Measurements from ENCODE around the gene PCOLCE2.
A peak's percentile ranks its signal among the peaks of the same experiment; 100 is the strongest.

The PCOLCE2 gene

DNA sequence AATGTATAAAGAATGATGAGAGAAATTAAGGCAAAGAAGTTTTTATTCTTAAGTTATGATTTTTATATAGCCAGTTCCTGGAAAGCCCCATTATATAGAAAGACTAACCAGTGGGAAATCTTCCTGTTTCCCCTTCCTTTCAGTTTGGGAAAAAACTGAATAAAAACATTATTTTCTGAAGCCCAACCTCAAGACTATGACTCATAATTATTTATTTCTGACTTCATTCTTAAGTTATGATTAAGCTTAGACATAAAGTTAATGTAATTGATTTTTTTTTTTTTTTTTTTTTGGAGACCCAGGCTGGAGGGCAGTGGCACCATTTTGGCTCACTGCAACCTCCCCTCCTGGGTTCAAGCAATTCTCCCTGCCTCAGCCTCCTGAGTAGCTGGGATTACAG lies 109.3 kb downstream of the PCOLCE2 start:
- no peak overlapping the region for H3K4me3 ChIP-seq (ENCODE audit: low read depth, low read length)
- H3K27ac ChIP-seq = peak overlapping the region; percentile 4
- H3K27me3 ChIP-seq (replicated peaks) = no peaks in the 10 kb centered on the region
- no peak for DNase-seq
- in situ Hi-C loops (cut with HindIII; ENCODE audit: low pct_ligation_motif_present, low sequenced_read_pairs) = no loop called here
- TF ChIP-seq CTCF (IDR thresholded peaks at IDR 0.05; ENCODE audit: low read depth, low read length, missing control alignments) = no peak
- no peaks in the 10 kb centered on the region for H3K36me3 ChIP-seq (replicated peaks)

DNA sequence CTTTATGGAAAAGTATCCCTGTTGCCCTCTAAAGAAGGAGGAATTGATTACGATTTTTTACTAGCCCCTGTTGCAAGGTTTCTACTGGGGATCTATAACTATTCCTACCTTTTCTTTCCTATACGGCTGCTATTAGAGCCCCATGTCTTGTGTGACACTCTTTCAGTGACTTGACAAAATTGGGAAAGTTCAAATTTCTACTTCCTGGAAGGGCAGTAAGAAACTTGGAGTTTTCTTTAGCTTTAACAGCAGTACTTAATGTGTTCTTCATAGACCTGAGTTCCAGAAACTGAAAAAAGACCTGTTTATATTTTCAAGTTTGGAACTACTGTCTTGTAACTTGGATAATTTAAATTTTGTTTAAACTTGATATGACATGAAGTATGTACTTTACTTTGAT lies 110.3 kb downstream of the PCOLCE2 start:
- H3K27ac ChIP-seq = no peak overlapping the region
- no peak for DNase-seq
- H3K4me3 ChIP-seq (ENCODE audit: low read depth, low read length) = no peak overlapping the region
- no peaks in the 10 kb centered on the region for H3K36me3 ChIP-seq (replicated peaks)
- TF ChIP-seq CTCF (IDR thresholded peaks at IDR 0.05; ENCODE audit: low read depth, low read length, missing control alignments) = no peak
- no peaks in the 10 kb centered on the region for H3K27me3 ChIP-seq (replicated peaks)
- in situ Hi-C loops (cut with HindIII; ENCODE audit: low pct_ligation_motif_present, low sequenced_read_pairs) = no loop called here

DNA sequence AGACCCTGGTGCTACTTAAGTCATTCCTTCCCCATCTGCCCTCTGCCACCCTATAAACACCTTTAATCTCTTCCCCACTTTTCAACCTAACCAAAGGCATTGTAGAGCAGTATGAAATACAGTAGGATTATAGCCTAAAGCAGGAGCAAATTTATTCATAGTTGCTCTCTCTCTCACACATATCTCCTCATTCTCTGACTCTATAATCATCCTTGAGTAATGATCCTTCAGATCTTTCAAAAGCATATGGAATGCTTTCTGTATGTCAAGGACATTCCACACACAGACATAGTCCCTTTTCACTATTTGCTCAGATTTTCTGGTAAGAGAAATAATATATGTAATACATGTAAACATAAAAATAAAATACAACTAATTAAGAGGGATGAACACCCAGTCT lies 111.0 kb downstream of the PCOLCE2 start:
- Histone ChIP-seq H3K36me3 (replicated peaks) (no peaks in the 10 kb centered on the region), H3K27me3 (replicated peaks) (no peaks in the 10 kb centered on the region), H3K27ac (no peak overlapping the region), H3K4me3 (ENCODE audit: low read depth, low read length) (no peak overlapping the region)
- in situ Hi-C loops (cut with HindIII; ENCODE audit: low pct_ligation_motif_present, low sequenced_read_pairs) = no loop called here
- TF ChIP-seq CTCF (IDR thresholded peaks at IDR 0.05; ENCODE audit: low read depth, low read length, missing control alignments) = no peak
- DNase-seq = no peak

DNA sequence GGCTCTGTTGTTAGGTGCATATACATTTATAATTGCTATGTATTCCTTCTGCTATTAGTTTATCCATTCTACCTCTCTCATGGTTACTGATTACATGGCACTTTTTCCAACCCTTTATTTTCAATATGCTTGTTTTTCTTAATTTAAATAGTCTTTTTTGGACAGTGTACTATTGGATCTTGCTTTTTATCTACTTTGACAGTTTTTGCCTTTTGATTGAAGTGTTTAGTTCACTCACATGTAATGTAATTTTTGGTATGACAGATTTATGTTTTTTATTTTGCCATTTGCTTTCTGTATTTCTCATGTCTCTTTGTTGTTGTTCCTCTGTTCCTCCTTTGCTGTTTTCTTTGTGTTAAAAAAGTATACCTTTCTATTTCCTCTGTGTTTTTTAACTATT lies 120.5 kb downstream of the PCOLCE2 start:
- H3K4me3 ChIP-seq (ENCODE audit: low read depth, low read length) = no peak overlapping the region
- H3K36me3 ChIP-seq (replicated peaks) = no peaks in the 10 kb centered on the region
- no peak for DNase-seq
- in situ Hi-C loops (cut with HindIII; ENCODE audit: low pct_ligation_motif_present, low sequenced_read_pairs) = no loop called here
- H3K27ac ChIP-seq = no peak overlapping the region
- TF ChIP-seq CTCF (IDR thresholded peaks at IDR 0.05; ENCODE audit: low read depth, low read length, missing control alignments) = no peak
- H3K27me3 ChIP-seq (replicated peaks) = no peaks in the 10 kb centered on the region

Measured in brain microvascular endothelial cell (primary cell).